Measurements from ENCODE around the gene TIPIN.
A peak's percentile ranks its signal among the peaks of the same experiment; 100 is the strongest.

The TIPIN gene

GRCh38 chr15:66287461-66288057 lies 68.9 kb downstream of the TIPIN start:
- peak; percentile 58 for TF ChIP-seq CTCF (conservative IDR thresholded peaks at IDR 0.05; ENCODE audit: low read depth, low read length)
- no peak for DNase-seq (ENCODE audit: low read depth)
- H3K4me3 ChIP-seq (ENCODE audit: low read length), result no peak overlapping the region

All from retinal pigment epithelial cell (primary cell).